Endothelial cell of umbilical vein (primary cell): ENCODE measurements around the gene ACP3. TPM values are rescaled to one million over a fixed set of nuclear protein-coding genes. Genes with fewer than 3 reads are reported as not detected.

Experiments used
- BruUV-seq: library from RNA; stranded (reverse); fragments of 400-500 nt; replicated peaks from 2 replicates; lab custom pipeline; 2021; lab: Mats Ljungman, UMichigan
- CTCF ChIA-PET: fragments of 300-600, 350-600 bp; sonication (Branson Sonifier 250); formaldehyde crosslinking; loops from one replicate; lab custom pipeline; 2021; ENCODE audit warnings: antibody characterized with exemption, inconsistent platforms; lab: Charles Lee
- POLR2A ChIA-PET: fragments of 300-600, 350-600 bp; sonication (Branson Sonifier 250); formaldehyde crosslinking; loops from one replicate; lab custom pipeline; 2021; ENCODE audit warnings: antibody characterized with exemption, inconsistent platforms; lab: Charles Lee
- DNase-seq: peaks from one replicate; pipeline ENCODE4 v3.0.0-alpha.2; 2011; ENCODE audit warnings: low read depth, low spot score
- FAIRE-seq: peaks from 2 replicates; lab custom pipeline; 2011; peaks lifted over from hg19 to GRCh38; lab: Jason Lieb, UNC
- H2AFZ ChIP-seq: 2 replicates; pipeline ENCODE4 v1.6.0; 2012; ENCODE audit warnings: low read depth, low read length, control low read depth, inconsistent platforms
- H3K27ac ChIP-seq: 2 replicates; pipeline ENCODE4 v1.5.1; 2011; ENCODE audit warnings: low read depth, mild to moderate bottlenecking, control low read depth, low read length, moderate library complexity; ENCODE audit not compliant: insufficient read depth
- H3K27me3 ChIP-seq, 2 experiments: 2 replicates each; pipeline versions ENCODE4 v1.6.0 to v1.6.1; 2011; ENCODE audit warnings: low read length in 2 of 2, mixed read lengths in 1 of 2; ENCODE audit not compliant: control insufficient read depth in 2 of 2, insufficient read depth in 2 of 2
- H3K36me3 ChIP-seq, 2 experiments: 2 replicates in 1 of 2; 3 replicates in 1 of 2; pipeline ENCODE4 v1.5.1; 2011; ENCODE audit warnings: low read length in 2 of 2, mild to moderate bottlenecking in 1 of 2, moderate library complexity in 1 of 2; ENCODE audit not compliant: control insufficient read depth in 2 of 2, insufficient read depth in 2 of 2; ENCODE audit errors: extremely low read depth in 1 of 2
- H3K4me1 ChIP-seq: 3 replicates; pipeline ENCODE4 v1.5.1; 2011; ENCODE audit warnings: mild to moderate bottlenecking, low read length; ENCODE audit not compliant: control insufficient read depth, insufficient read depth; ENCODE audit errors: extremely low read depth
- H3K4me2 ChIP-seq: 2 replicates; pipeline ENCODE4 v1.6.1; 2011; ENCODE audit warnings: low read length, control low read depth, mixed read lengths; ENCODE audit not compliant: insufficient read depth
- H3K4me3 ChIP-seq, 3 experiments: fragments of 200-600 bp in 1 of 3; sonication (generic), shearing (Covaris generic) in 1 of 3; replicated peaks in 1 of 3; 2 replicates each; pipeline ENCODE4 v1.5.1; 2011 to 2016; ENCODE audit warnings: control low read depth in 3 of 3, low read length in 3 of 3, mild to moderate bottlenecking in 2 of 3, inconsistent platforms in 1 of 3, low read depth in 1 of 3, moderate library complexity in 1 of 3; ENCODE audit not compliant: insufficient read depth in 1 of 3
- H3K79me2 ChIP-seq: 2 replicates; pipeline ENCODE4 v1.6.0; 2012; ENCODE audit warnings: low read length, inconsistent platforms; ENCODE audit not compliant: control insufficient read depth, insufficient read depth
- H3K9ac ChIP-seq: replicated peaks from 2 replicates; pipeline ENCODE3; 2011; ENCODE audit warnings: low read length, control low read depth; ENCODE audit not compliant: insufficient read depth; ENCODE audit errors: extremely low read depth
- H3K9me1 ChIP-seq: replicated peaks from 3 replicates; pipeline ENCODE4 v1.6.0; 2011; ENCODE audit warnings: mild to moderate bottlenecking, low read length; ENCODE audit not compliant: control insufficient read depth, insufficient read depth; ENCODE audit errors: extremely low read depth
- H3K9me3 ChIP-seq: replicated peaks from 2 replicates; pipeline ENCODE4 v1.5.1; 2012; ENCODE audit warnings: low read length, inconsistent platforms; ENCODE audit not compliant: control insufficient read depth, insufficient read depth
- H4K20me1 ChIP-seq: replicated peaks from 2 replicates; pipeline ENCODE3; 2011; ENCODE audit warnings: mild to moderate bottlenecking, low read length; ENCODE audit not compliant: control insufficient read depth, insufficient read depth; ENCODE audit errors: extremely low read depth
- EZH2 ChIP-seq: IDR thresholded peaks from 2 replicates; pipeline ENCODE4 v1.6.1; 2012; ENCODE audit warnings: borderline replicate concordance, low read depth, mild to moderate bottlenecking, moderate library complexity, low read length, inconsistent platforms; ENCODE audit not compliant: severe bottlenecking
- FOS ChIP-seq: IDR thresholded peaks from 2 replicates; pipeline ENCODE4 v1.6.1; 2011; ENCODE audit warnings: mild to moderate bottlenecking, low read length, moderate library complexity, borderline replicate concordance; ENCODE audit not compliant: insufficient read depth
- GATA2 ChIP-seq: IDR thresholded peaks from 2 replicates; pipeline ENCODE4 v1.7.0; 2011; ENCODE audit warnings: low read depth, mild to moderate bottlenecking, moderate library complexity, mixed read lengths, low read length; ENCODE audit not compliant: insufficient read length, insufficient read depth
- JUN ChIP-seq: IDR thresholded peaks from 2 replicates; pipeline ENCODE4 v1.6.1; 2011; ENCODE audit warnings: borderline replicate concordance, low read depth; ENCODE audit not compliant: insufficient read length, insufficient read depth
- MYC ChIP-seq: IDR thresholded peaks from one replicate; pipeline ENCODE4 v1.6.1; 2011; ENCODE audit warnings: mild to moderate bottlenecking, low read depth, low read length
- POLR2A ChIP-seq: IDR thresholded peaks from 2 replicates; pipeline ENCODE4 v1.6.1; 2012; ENCODE audit warnings: low read depth, mild to moderate bottlenecking, control low read depth, low read length
- POLR2AphosphoS5 ChIP-seq: IDR thresholded peaks from 2 replicates; pipeline ENCODE4 v1.6.1; 2012; ENCODE audit warnings: low read depth, mild to moderate bottlenecking, control low read depth, low read length, moderate library complexity; ENCODE audit not compliant: insufficient read depth
- dilution Hi-C: fragments of 300-500 bp; cut with MboI; formaldehyde crosslinking; loops from one replicate; pipeline ENCODE4 v1.15.0; 2019; ENCODE audit warnings: low sequenced_read_pairs; ENCODE audit not compliant: extremely low pct_ligation_motif_present
- intact Hi-C: fragments of 100-400 bp; cut with micrococcal nuclease; formaldehyde crosslinking; loops from one replicate; pipeline ENCODE4 v1.10.0; 2022
- polyA plus RNA-seq, 4 experiments: library from polyadenylated mRNA; depleted of rRNA in 3 of 4; stranded (reverse) in 3 of 4; unstranded in 1 of 4; fragments of >200 nt; gene quantifications; 2 replicates each; pipeline versions ENCODE4 v1.2.1 to v1.2.3, GENCODE V29; 2011 to 2012; ENCODE audit warnings: missing spikeins in 1 of 4
- total RNA-seq: library from RNA; stranded (reverse); gene quantifications from 2 replicates; pipeline ENCODE4 v1.2.3, GENCODE V29; 2021
- TF ChIP-seq, protein P1 (sequence below): IDR thresholded peaks from 2 replicates; pipeline ENCODE4 v1.6.1; 2011; ENCODE audit not compliant: insufficient read depth, insufficient read length
- TF ChIP-seq, protein P2 (sequence below), 2 donors: IDR thresholded peaks; 1 replicate in 1 of 2; 2 replicates in 1 of 2; pipeline ENCODE4 v1.5.1; 2011; ENCODE audit warnings: low read length in 2 of 2, mild to moderate bottlenecking in 2 of 2, moderate library complexity in 2 of 2, control low read depth in 1 of 2, inconsistent platforms in 1 of 2, low read depth in 1 of 2; ENCODE audit not compliant: insufficient read depth in 1 of 2; ENCODE audit errors: extremely low read depth in 1 of 2

The ACP3 gene
- total and polyA plus RNA-seq, 2 donors (not counting 3 experiments of a cell fraction or from before 2014, with no cell fraction given), result not detected

DNA sequence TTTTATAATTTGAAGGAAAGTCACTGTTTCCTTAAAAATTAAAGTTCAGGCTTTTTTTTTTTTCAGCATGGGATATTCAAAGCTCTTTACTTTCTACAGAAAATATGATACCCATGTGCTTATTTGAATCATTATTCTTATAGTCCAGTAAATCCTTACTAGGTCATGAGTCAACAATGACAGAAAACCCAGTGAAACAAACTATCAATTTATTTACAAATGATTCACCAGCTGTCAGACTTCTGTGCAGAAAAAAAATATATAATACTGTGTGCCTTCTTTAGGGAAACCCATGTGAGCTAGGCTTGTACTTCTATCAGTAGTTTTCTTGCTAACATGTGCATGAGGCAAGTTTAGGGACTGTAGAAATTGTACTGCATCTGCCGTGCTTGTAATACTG, 1.2 kb downstream of the ACP3 start:
- CTCF ChIA-PET, result interaction anchor here (1.8 to 2.9 kb wide), 2 partner anchors 24 to 32 kb away, joined by 4 to 9 read pairs; no protein-coding TSS in a partner anchor
- intact Hi-C loops, result no loop called here
- FAIRE-seq, result no peak

DNA sequence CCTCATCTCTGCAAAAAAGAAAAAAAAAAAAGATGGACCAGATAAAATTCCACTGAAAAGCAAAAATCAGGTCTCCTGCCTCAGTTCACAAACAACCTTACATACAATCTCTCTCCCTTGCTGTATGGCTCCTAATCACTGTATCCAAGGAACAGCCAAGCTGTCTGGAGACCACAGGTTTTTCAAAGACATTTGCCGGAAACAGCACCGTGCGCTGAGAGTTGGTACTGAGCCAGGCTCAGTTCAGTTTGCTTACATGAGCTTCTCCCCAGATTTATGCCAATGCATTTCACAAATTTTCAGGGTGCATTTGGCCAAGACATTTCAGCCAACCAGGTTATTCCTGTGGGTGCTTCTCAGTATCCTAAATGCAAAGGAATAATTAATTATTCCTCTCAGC, 4.1 kb downstream of the ACP3 start:
- H3K4me1 ChIP-seq, result no peaks in the 10 kb centered on the region
- CTCF ChIA-PET, result interaction anchor here (1.5 kb wide), 1 partner anchor 64 kb away, joined by 3 read pairs; no protein-coding TSS in a partner anchor
- intact Hi-C loops, result no loop called here
- no peak overlapping the region for H2AFZ ChIP-seq
- H3K9me3 ChIP-seq, result no peaks in the 10 kb centered on the region
- no peak overlapping the region for H3K9ac ChIP-seq
- peaks cover 0 to 2% of the 10 kb centered on the region in 2 experiments for H3K27me3 ChIP-seq
- DNase-seq, result no peak
- no peak overlapping the region for H3K27ac ChIP-seq
- no peak overlapping the region for H3K4me3 ChIP-seq
- POLR2A ChIA-PET, result no interaction called here
- no peaks in the 10 kb centered on the region for H3K79me2 ChIP-seq
- no peak overlapping the region for H3K4me2 ChIP-seq
- H4K20me1 ChIP-seq, result no peaks in the 10 kb centered on the region
- no peak for TF ChIP-seq EZH2
- no peak for TF ChIP-seq POLR2AphosphoS5
- TF ChIP-seq, protein P1, sequence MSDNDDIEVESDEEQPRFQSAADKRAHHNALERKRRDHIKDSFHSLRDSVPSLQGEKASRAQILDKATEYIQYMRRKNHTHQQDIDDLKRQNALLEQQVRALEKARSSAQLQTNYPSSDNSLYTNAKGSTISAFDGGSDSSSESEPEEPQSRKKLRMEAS, result no peak
- no peak for TF ChIP-seq POLR2A
- TF ChIP-seq, protein P2, sequence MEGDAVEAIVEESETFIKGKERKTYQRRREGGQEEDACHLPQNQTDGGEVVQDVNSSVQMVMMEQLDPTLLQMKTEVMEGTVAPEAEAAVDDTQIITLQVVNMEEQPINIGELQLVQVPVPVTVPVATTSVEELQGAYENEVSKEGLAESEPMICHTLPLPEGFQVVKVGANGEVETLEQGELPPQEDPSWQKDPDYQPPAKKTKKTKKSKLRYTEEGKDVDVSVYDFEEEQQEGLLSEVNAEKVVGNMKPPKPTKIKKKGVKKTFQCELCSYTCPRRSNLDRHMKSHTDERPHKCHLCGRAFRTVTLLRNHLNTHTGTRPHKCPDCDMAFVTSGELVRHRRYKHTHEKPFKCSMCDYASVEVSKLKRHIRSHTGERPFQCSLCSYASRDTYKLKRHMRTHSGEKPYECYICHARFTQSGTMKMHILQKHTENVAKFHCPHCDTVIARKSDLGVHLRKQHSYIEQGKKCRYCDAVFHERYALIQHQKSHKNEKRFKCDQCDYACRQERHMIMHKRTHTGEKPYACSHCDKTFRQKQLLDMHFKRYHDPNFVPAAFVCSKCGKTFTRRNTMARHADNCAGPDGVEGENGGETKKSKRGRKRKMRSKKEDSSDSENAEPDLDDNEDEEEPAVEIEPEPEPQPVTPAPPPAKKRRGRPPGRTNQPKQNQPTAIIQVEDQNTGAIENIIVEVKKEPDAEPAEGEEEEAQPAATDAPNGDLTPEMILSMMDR (IDR thresholded peaks at IDR 0.05; ENCODE audit: extremely low read depth in 1 of 2, insufficient read depth in 1 of 2, low read depth in 1 of 2, low read length in 2 of 2), result no peak
- no peak for TF ChIP-seq GATA2
- TF ChIP-seq JUN, result no peak
- no peak for TF ChIP-seq FOS
- TF ChIP-seq MYC, result no peak
- dilution Hi-C loops, result no loop called here
- no TSS peak for BruUV-seq
- H3K36me3 ChIP-seq, result no peaks in the 10 kb centered on the region
- no peaks in the 10 kb centered on the region for H3K9me1 ChIP-seq
- FAIRE-seq, result no peak

More for the DNA sequence above, 1.2 kb downstream of the ACP3 start:
- Histone ChIP-seq H2AFZ (no peak overlapping the region), H3K9me1 (no peaks in the 10 kb centered on the region), H3K4me2 (no peak overlapping the region), H3K4me1 (no peaks in the 10 kb centered on the region), H3K79me2 (no peaks in the 10 kb centered on the region), H3K27me3 (peaks cover 0 to 2% of the 10 kb centered on the region in 2 experiments), H3K36me3 (no peaks in the 10 kb centered on the region), H3K4me3 (no peak overlapping the region), H3K9me3 (no peaks in the 10 kb centered on the region), H4K20me1 (no peaks in the 10 kb centered on the region), H3K27ac (no peak overlapping the region), H3K9ac (no peak overlapping the region)
- TF ChIP-seq EZH2 (no peak), JUN (no peak)
- dilution Hi-C loops, result no loop called here
- POLR2A ChIA-PET, result no interaction called here
- BruUV-seq, result no TSS peak
- DNase-seq, result no peak
